Neuronal stem cell (in vitro differentiated cells): ENCODE measurements around the gene CMPK2.

Experiments
- DNase-seq: peaks from one replicate; pipeline ENCODE4 v3.0.0-alpha.2; 2013; ENCODE audit warnings: low spot score
- H2AFZ ChIP-seq: one replicate; pipeline ENCODE4 v1.6.1; 2013; ENCODE audit warnings: mild to moderate bottlenecking, low read length, inconsistent platforms
- H2AK5ac ChIP-seq: 2 replicates; pipeline ENCODE4 v1.6.1; 2013; ENCODE audit warnings: low read depth, mild to moderate bottlenecking, inconsistent platforms, low read length, moderate library complexity, mixed read lengths
- H2BK120ac ChIP-seq: 2 replicates; pipeline ENCODE4 v1.6.1; 2013; ENCODE audit warnings: low read depth, mild to moderate bottlenecking, inconsistent platforms, low read length, moderate library complexity, mixed read lengths
- H2BK12ac ChIP-seq: one replicate; pipeline ENCODE4 v1.6.1; 2013; ENCODE audit warnings: low read length, inconsistent platforms
- H2BK15ac ChIP-seq: 2 replicates; pipeline ENCODE4 v1.6.1; 2013; ENCODE audit warnings: mild to moderate bottlenecking, low read length, inconsistent platforms, mixed read lengths
- H2BK5ac ChIP-seq: one replicate; pipeline ENCODE4 v1.6.1; 2013; ENCODE audit warnings: inconsistent platforms, mild to moderate bottlenecking, low read length, moderate library complexity
- H3K14ac ChIP-seq: one replicate; pipeline ENCODE4 v1.6.1; 2013; ENCODE audit warnings: low read length, inconsistent platforms
- H3K18ac ChIP-seq: 2 replicates; pipeline ENCODE4 v1.6.1; 2013; ENCODE audit warnings: low read length, inconsistent platforms
- H3K23ac ChIP-seq: 2 replicates; pipeline ENCODE4 v1.6.1; 2013; ENCODE audit warnings: low read depth, mild to moderate bottlenecking, mixed read lengths, low read length, inconsistent platforms; ENCODE audit not compliant: poor library complexity
- H3K27ac ChIP-seq: replicated peaks from 3 replicates; pipeline ENCODE4 v1.5.1; 2013; ENCODE audit warnings: low read length, inconsistent platforms
- H3K27me3 ChIP-seq, 3 experiments: 2 replicates each; pipeline ENCODE4 v1.6.1; 2013; ENCODE audit warnings: low read length in 3 of 3, mild to moderate bottlenecking in 2 of 3, inconsistent platforms in 1 of 3, low read depth in 1 of 3, mixed read lengths in 1 of 3, moderate library complexity in 1 of 3; ENCODE audit not compliant: control insufficient read depth in 3 of 3, insufficient read depth in 3 of 3
- H3K36me3 ChIP-seq, 2 donors: replicated peaks in 1 of 2; 2 replicates each; pipeline ENCODE4 v1.6.1; 2013; ENCODE audit warnings: low read length in 2 of 2; ENCODE audit not compliant: control insufficient read depth in 2 of 2, insufficient read depth in 2 of 2
- H3K4ac ChIP-seq: 2 replicates; pipeline ENCODE4 v1.6.1; 2013; ENCODE audit warnings: inconsistent platforms, mild to moderate bottlenecking, low read length, moderate library complexity
- H3K4me1 ChIP-seq, 2 donors: 1 replicate in 1 of 2; 2 replicates in 1 of 2; pipeline ENCODE4 v1.6.1; 2013; ENCODE audit warnings: low read length in 2 of 2, low read depth in 1 of 2; ENCODE audit not compliant: control insufficient read depth in 2 of 2, insufficient read depth in 1 of 2
- H3K4me2 ChIP-seq: one replicate; pipeline ENCODE4 v1.6.1; 2013; ENCODE audit warnings: mild to moderate bottlenecking, low read length, inconsistent platforms; ENCODE audit not compliant: insufficient read depth, poor library complexity, severe bottlenecking
- H3K4me3 ChIP-seq, 2 donors: 2 replicates each; pipeline ENCODE4 v1.5.1; 2013; ENCODE audit warnings: low read length in 2 of 2, mild to moderate bottlenecking in 2 of 2, inconsistent platforms in 1 of 2, moderate library complexity in 1 of 2
- H3K79me1 ChIP-seq: one replicate; pipeline ENCODE4 v1.6.1; 2013; ENCODE audit warnings: low read depth, mild to moderate bottlenecking, inconsistent platforms, low read length, moderate library complexity
- H3K9ac ChIP-seq: one replicate; pipeline ENCODE4 v1.6.1; 2013; ENCODE audit warnings: mild to moderate bottlenecking, low read depth, low read length, inconsistent platforms; ENCODE audit not compliant: poor library complexity
- H3K9me3 ChIP-seq, 2 donors: replicated peaks in 1 of 2; 2 replicates each; pipeline versions ENCODE3 to v1.6.1; 2013; ENCODE audit warnings: low read length in 2 of 2, mild to moderate bottlenecking in 2 of 2, inconsistent platforms in 1 of 2, low read depth in 1 of 2, mixed read lengths in 1 of 2, moderate library complexity in 1 of 2; ENCODE audit not compliant: control insufficient read depth in 2 of 2, insufficient read depth in 1 of 2
- H4K8ac ChIP-seq: one replicate; pipeline ENCODE4 v1.6.1; 2013; ENCODE audit warnings: low read depth, mild to moderate bottlenecking, inconsistent platforms, low read length, moderate library complexity
- H4K91ac ChIP-seq: one replicate; pipeline ENCODE4 v1.6.1; 2013; ENCODE audit warnings: low read length, low read depth, mild to moderate bottlenecking, inconsistent platforms; ENCODE audit not compliant: poor library complexity
- WGBS, 2 donors: extraction: QIAGEN DNeasy Blood & Tissue Kit; methylation state at CpG; one replicate each; pipeline ENCODE4 v1.1.7; 2013; ENCODE audit warnings: missing lambda C conversion rate in 2 of 2, mixed read lengths in 1 of 2; ENCODE audit not compliant: insufficient read length in 2 of 2, insufficient replicate concordance in 1 of 2; ENCODE audit errors: extremely low coverage in 2 of 2; 5-methylcytosine and 5-hydroxymethylcytosine counted together

The CMPK2 gene

GRCh38 chr2:6852195-6852594, 13.5 kb downstream of the CMPK2 start:
- H3K4ac ChIP-seq = no peak overlapping the region
- no peak overlapping the region for H3K9ac ChIP-seq
- H3K36me3 ChIP-seq = no peaks in the 10 kb centered on the region
- H2AK5ac ChIP-seq = no peak overlapping the region
- peaks cover 0 to 3% of the 10 kb centered on the region in 2 donors for H3K4me1 ChIP-seq
- no peak overlapping the region for H2AFZ ChIP-seq
- peaks cover 7 to 12% of the 10 kb centered on the region in 2 donors for H3K9me3 ChIP-seq
- no peak overlapping the region for H2BK15ac ChIP-seq
- no peak overlapping the region for H4K91ac ChIP-seq
- no peak overlapping the region for H3K4me3 ChIP-seq
- no peak overlapping the region for H2BK12ac ChIP-seq
- no peak overlapping the region for H3K27ac ChIP-seq
- H3K18ac ChIP-seq = no peak overlapping the region
- no peak overlapping the region for H4K8ac ChIP-seq
- no peaks in the 10 kb centered on the region for H3K79me1 ChIP-seq
- no peak overlapping the region for H3K14ac ChIP-seq
- H3K27me3 ChIP-seq = no peaks in the 10 kb centered on the region
- no CpG with 5 or more reads among the region's 2 CpGs for WGBS, 2 donors
- H2BK120ac ChIP-seq = no peak overlapping the region
- DNase-seq = no peak
- H3K23ac ChIP-seq = no peak overlapping the region
- H3K4me2 ChIP-seq = no peak overlapping the region
- no peak overlapping the region for H2BK5ac ChIP-seq

GRCh38 chr2:6846967-6847681, 18.6 kb downstream of the CMPK2 start:
- Histone ChIP-seq H3K4ac (no peak overlapping the region), H3K18ac (no peak overlapping the region), H2BK15ac (no peak overlapping the region), H3K36me3 (no peaks in the 10 kb centered on the region), H3K4me1 (peaks cover 0 to 3% of the 10 kb centered on the region in 2 donors), H3K27me3 (no peaks in the 10 kb centered on the region), H3K14ac (no peak overlapping the region), H4K91ac (no peak overlapping the region), H2BK12ac (no peak overlapping the region), H2BK120ac (no peak overlapping the region), H3K27ac (no peak overlapping the region), H3K4me2 (no peak overlapping the region), H4K8ac (no peak overlapping the region), H2BK5ac (no peak overlapping the region), H3K79me1 (no peaks in the 10 kb centered on the region), H2AK5ac (no peak overlapping the region), H3K4me3 (no peak overlapping the region), H3K9me3 (peaks cover 23 to 51% of the 10 kb centered on the region in 2 donors), H3K23ac (no peak overlapping the region), H2AFZ (no peak overlapping the region), H3K9ac (no peak overlapping the region)
- DNase-seq = no peak
- no CpG with 5 or more reads among the region's 6 CpGs for WGBS, 2 donors

- WGBS, 2 donors = no CpG with 5 or more reads among the region's 1 CpG
- H4K91ac ChIP-seq = no peak overlapping the region
These were observed 19.2 kb downstream of the CMPK2 start for GRCh38 chr2:6846540-6846939.

GRCh38 chr2:6845903-6846302, 19.8 kb downstream of the CMPK2 start:
- H3K27ac ChIP-seq = no peak overlapping the region
- no peak overlapping the region for H2AK5ac ChIP-seq
- no peak overlapping the region for H3K18ac ChIP-seq
- H4K91ac ChIP-seq = no peak overlapping the region
- H4K8ac ChIP-seq = no peak overlapping the region
- no CpG with 5 or more reads among the region's 2 CpGs for WGBS, 2 donors
- H2AFZ ChIP-seq = no peak overlapping the region
- H3K9ac ChIP-seq = no peak overlapping the region
- H3K4me2 ChIP-seq = no peak overlapping the region
- DNase-seq = no peak
- H3K4ac ChIP-seq = no peak overlapping the region
- no peak overlapping the region for H2BK5ac ChIP-seq
- H3K36me3 ChIP-seq = no peaks in the 10 kb centered on the region
- no peak overlapping the region for H2BK15ac ChIP-seq
- no peaks in the 10 kb centered on the region for H3K27me3 ChIP-seq
- peaks cover 20 to 51% of the 10 kb centered on the region in 2 donors for H3K9me3 ChIP-seq
- H3K4me1 ChIP-seq = no peaks in the 10 kb centered on the region
- no peak overlapping the region for H2BK12ac ChIP-seq
- no peak overlapping the region for H3K4me3 ChIP-seq
- H3K79me1 ChIP-seq = no peaks in the 10 kb centered on the region
- no peak overlapping the region for H3K14ac ChIP-seq
- H3K23ac ChIP-seq = no peak overlapping the region
- no peak overlapping the region for H2BK120ac ChIP-seq

More at GRCh38 chr2:6846540-6846939, 19.2 kb downstream of the CMPK2 start:
- Histone ChIP-seq H3K27me3 (no peaks in the 10 kb centered on the region), H3K9me3 (peaks cover 23 to 51% of the 10 kb centered on the region in 2 donors), H3K4me1 (no peaks in the 10 kb centered on the region), H2AK5ac (no peak overlapping the region), H3K9ac (no peak overlapping the region), H2BK120ac (no peak overlapping the region), H2AFZ (no peak overlapping the region), H2BK12ac (no peak overlapping the region), H3K14ac (no peak overlapping the region), H4K8ac (no peak overlapping the region), H3K4ac (no peak overlapping the region), H3K18ac (no peak overlapping the region), H3K79me1 (no peaks in the 10 kb centered on the region), H2BK15ac (no peak overlapping the region), H3K4me3 (no peak overlapping the region), H3K4me2 (no peak overlapping the region), H3K36me3 (no peaks in the 10 kb centered on the region), H3K23ac (no peak overlapping the region), H2BK5ac (no peak overlapping the region), H3K27ac (no peak overlapping the region)
- DNase-seq = no peak
